Mucosa of descending colon (tissue), 3 donors: Measurements from ENCODE around the gene DCC. TPM values are rescaled to one million over a fixed set of nuclear protein-coding genes. Genes with fewer than 3 reads are reported as not detected.

Experiments used
- ATAC-seq: fragments of 200-7000 bp; cut with Tn5 transposase; one replicate; pipeline ENCODE4 v1.9.1; 2020; ENCODE audit warnings: mild to moderate bottlenecking, moderate library complexity
- DNase-seq, 3 donors: peaks; one replicate each; pipeline ENCODE4 v3.0.0-alpha.2; 2020
- H3K36me3 ChIP-seq: fragments of 200-600 bp; one replicate; pipeline ENCODE4 v1.8.0; 2021; ENCODE audit warnings: low read depth, mild to moderate bottlenecking
- H3K4me1 ChIP-seq: fragments of 200-600 bp; one replicate; pipeline ENCODE4 v1.8.0; 2021; ENCODE audit warnings: low read depth, mild to moderate bottlenecking
- H3K4me3 ChIP-seq: fragments of 200-600 bp; one replicate; pipeline ENCODE4 v1.8.0; 2021; ENCODE audit warnings: mild to moderate bottlenecking
- H3K9me3 ChIP-seq: fragments of 200-600 bp; one replicate; pipeline ENCODE4 v1.8.0; 2021; ENCODE audit warnings: mild to moderate bottlenecking
- CTCF ChIP-seq: fragments of 200-600 bp; IDR thresholded peaks from one replicate; pipeline ENCODE4 v1.8.0; 2022; ENCODE audit warnings: antibody characterized with exemption, mild to moderate bottlenecking
- intact Hi-C, 2 donors: fragments of 100-400 bp; cut with DNase I in 1 of 2; cut with micrococcal nuclease in 1 of 2; formaldehyde crosslinking; loops; one replicate each; pipeline versions ENCODE4 v1.11.0 to v1.11.1; 2022; cut with DNase I, micrococcal nuclease
- total RNA-seq, 3 donors: library from RNA; stranded (reverse); fragmentation: NEBNext Ultra II Directional in 2 of 3; extraction: Animal tissue kit (Norgen Biotek cat#: 25700) in 2 of 3; gene quantifications; one replicate each; pipeline versions ENCODE4 v1.2.1 to v1.2.4, GENCODE V29; 2021 to 2023
- donor health status: DM: no; HTN: no; CAD: no; lungs with moderate emphysema.
- donor health status: DM: no; HTN: no; CAD: no.
- donor health status: DM: no; HTN: yes; CAD: no.

DCC gene
- total RNA-seq, 3 donors from 2014 or later = 0.26 to 1.3 (median 0.34) TPM

DNA sequence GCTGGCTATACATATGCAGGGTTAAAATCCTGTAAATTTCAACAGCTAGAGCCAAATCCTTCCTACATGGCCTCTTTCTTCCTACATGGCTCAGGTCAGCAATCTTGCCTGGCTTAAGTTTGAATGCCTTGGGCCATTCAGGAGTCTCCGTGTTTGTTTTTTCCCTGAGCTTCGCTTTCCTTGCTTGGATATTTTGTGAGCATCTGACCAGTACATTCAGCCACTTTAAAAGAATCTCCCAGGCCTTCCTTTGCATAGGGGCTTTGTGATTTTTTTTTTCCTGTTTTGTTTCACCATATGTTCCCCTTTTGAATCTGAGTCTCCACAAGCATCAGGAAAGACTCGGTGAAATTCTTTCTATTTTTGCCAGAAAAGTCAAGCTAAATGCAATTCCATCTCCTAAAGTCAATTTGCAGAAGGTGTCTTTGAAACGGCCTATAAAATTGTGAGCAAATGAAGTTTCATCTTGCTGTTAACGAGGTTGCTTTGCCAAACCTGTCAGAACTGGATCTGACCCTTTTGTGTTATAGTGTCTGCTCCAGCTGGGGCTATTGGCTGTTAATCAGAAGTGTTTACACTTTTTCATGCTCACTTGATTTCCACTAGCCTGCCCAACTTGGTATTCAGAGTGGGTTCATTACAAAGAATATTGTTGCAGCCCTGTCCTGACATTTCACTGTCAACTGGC is 256.9 kb downstream of the DCC start:
- no peak for TF ChIP-seq CTCF
- Histone ChIP-seq H3K4me3 (no peak overlapping the region), H3K9me3 (no peaks in the 10 kb centered on the region), H3K36me3 (no peaks in the 10 kb centered on the region), H3K4me1 (no peaks in the 10 kb centered on the region)
- intact Hi-C loops = no loop called here
- no peak for DNase-seq
- ATAC-seq = no peak

DNA sequence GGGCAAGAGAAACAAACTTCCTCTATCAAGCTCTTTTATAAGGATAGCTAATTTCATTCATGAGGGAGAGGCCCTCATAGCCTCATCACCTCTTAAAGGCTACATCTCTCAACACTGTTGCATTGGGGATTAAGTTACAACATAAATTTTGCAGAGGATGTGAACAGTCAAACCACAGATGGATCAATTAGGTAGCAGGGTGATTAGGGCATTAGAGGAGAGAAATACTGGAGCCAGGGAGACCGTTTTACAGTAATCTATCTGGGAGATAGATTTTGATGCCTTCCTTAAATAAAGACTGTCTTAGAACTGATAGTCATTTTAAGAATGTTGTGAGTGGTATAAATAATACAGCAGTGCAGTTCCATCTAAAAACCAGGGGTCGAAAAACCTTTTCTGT is 258.9 kb downstream of the DCC start:
- no peak overlapping the region for H3K4me3 ChIP-seq
- intact Hi-C loops = no loop called here
- no peaks in the 10 kb centered on the region for H3K9me3 ChIP-seq
- H3K36me3 ChIP-seq = no peaks in the 10 kb centered on the region
- H3K4me1 ChIP-seq = no peaks in the 10 kb centered on the region
- no peak for TF ChIP-seq CTCF
- DNase-seq = no peak
- ATAC-seq = no peak

GRCh38 chr18:52602820-52603219 is 262.8 kb downstream of the DCC start:
- intact Hi-C loops = no loop called here
- DNase-seq (no peak), ATAC-seq (no peak)
- no peak for TF ChIP-seq CTCF
- H3K9me3 ChIP-seq = no peaks in the 10 kb centered on the region
- H3K4me1 ChIP-seq = no peaks in the 10 kb centered on the region
- no peak overlapping the region for H3K4me3 ChIP-seq
- H3K36me3 ChIP-seq = no peaks in the 10 kb centered on the region

GRCh38 chr18:52605345-52605744 is 265.3 kb downstream of the DCC start:
- H3K36me3 ChIP-seq = no peaks in the 10 kb centered on the region
- intact Hi-C loops = no loop called here
- H3K4me1 ChIP-seq = no peaks in the 10 kb centered on the region
- TF ChIP-seq CTCF = no peak
- no peaks in the 10 kb centered on the region for H3K9me3 ChIP-seq
- DNase-seq = no peak
- no peak for ATAC-seq
- H3K4me3 ChIP-seq = no peak overlapping the region

DNA sequence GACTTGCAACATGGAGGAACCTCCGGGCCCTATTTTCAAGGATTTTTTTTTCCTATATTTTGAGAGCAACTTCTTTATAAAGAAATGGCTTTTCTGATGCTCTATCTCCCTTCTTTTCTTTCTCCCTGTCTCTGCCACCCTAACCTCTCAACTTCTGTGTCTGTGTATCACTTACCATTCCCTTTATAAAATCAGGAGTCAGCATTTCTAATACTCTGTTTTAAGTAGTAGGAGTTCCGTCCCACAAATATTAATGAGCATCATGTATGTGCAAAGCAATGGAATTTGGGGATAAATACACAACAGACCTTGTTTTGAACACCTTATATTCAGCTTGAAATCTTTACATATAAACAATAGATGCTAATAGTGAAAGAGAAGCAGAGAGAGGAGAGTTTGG is 268.0 kb downstream of the DCC start:
- DNase-seq = no peak
- no peak overlapping the region for H3K4me3 ChIP-seq
- H3K36me3 ChIP-seq = no peaks in the 10 kb centered on the region
- H3K4me1 ChIP-seq = no peaks in the 10 kb centered on the region
- ATAC-seq = no peak
- no peaks in the 10 kb centered on the region for H3K9me3 ChIP-seq
- no peak for TF ChIP-seq CTCF
- intact Hi-C loops = no loop called here
